Liver (tissue), 9 donors: ENCODE results near the gene PGBD5. TPM values are rescaled to one million over a fixed set of nuclear protein-coding genes. Genes with fewer than 3 reads are reported as not detected.

Source experiments
- DNase-seq: peaks from one replicate; pipeline ENCODE4 v3.0.0-alpha.2; 2017; ENCODE audit warnings: low spot score
- H3K27ac ChIP-seq, 2 donors: one replicate each; pipeline ENCODE4 v1.7.0; 2013; ENCODE audit warnings: inconsistent platforms in 2 of 2, low read length in 2 of 2, control low read depth in 1 of 2, low read depth in 1 of 2, mild to moderate bottlenecking in 1 of 2
- H3K27me3 ChIP-seq, 4 donors: one replicate each; pipeline versions ENCODE4 v1.6.1 to v1.7.0; 2013; ENCODE audit warnings: low read length in 3 of 4, inconsistent platforms in 1 of 4, mild to moderate bottlenecking in 1 of 4, moderate library complexity in 1 of 4; ENCODE audit not compliant: control insufficient read depth in 4 of 4, insufficient read depth in 4 of 4
- H3K36me3 ChIP-seq, 4 donors: one replicate each; pipeline versions ENCODE4 v1.6.1 to v1.7.0; 2013; ENCODE audit warnings: low read length in 3 of 4, mild to moderate bottlenecking in 3 of 4, low read depth in 1 of 4, moderate library complexity in 1 of 4; ENCODE audit not compliant: control insufficient read depth in 4 of 4, insufficient read depth in 3 of 4
- H3K4me1 ChIP-seq, 4 donors: one replicate each; pipeline versions ENCODE4 v1.6.1 to v1.7.0; 2013; ENCODE audit warnings: low read length in 3 of 4, mild to moderate bottlenecking in 3 of 4, moderate library complexity in 1 of 4; ENCODE audit not compliant: control insufficient read depth in 4 of 4, insufficient read depth in 4 of 4
- H3K4me3 ChIP-seq, 3 donors: one replicate each; pipeline versions ENCODE4 v1.6.1 to v1.7.0; 2013; ENCODE audit warnings: low read length in 3 of 3, control low read depth in 1 of 3, low read depth in 1 of 3, mild to moderate bottlenecking in 1 of 3
- H3K9ac ChIP-seq, 2 donors: one replicate each; pipeline ENCODE4 v1.7.0; 2013; ENCODE audit warnings: low read length in 2 of 2, mild to moderate bottlenecking in 2 of 2, moderate library complexity in 2 of 2, control low read depth in 1 of 2, low read depth in 1 of 2
- H3K9me3 ChIP-seq, 4 donors: one replicate each; pipeline versions ENCODE4 v1.6.1 to v1.7.0; 2013; ENCODE audit warnings: low read length in 3 of 4; ENCODE audit not compliant: control insufficient read depth in 4 of 4
- CTCF ChIP-seq: fragments of 150-350 bp; IDR thresholded peaks from 2 replicates; pipeline ENCODE4 v1.5.1; 2017; ENCODE audit warnings: improper control_type of control experiment, low read depth, low read length; ENCODE audit not compliant: missing input control
- GABPA ChIP-seq, 2 donors: IDR thresholded peaks in 1 of 2; conservative IDR thresholded peaks in 1 of 2; 2 replicates each; pipeline ENCODE4 v1.6.1; 2016; ENCODE audit warnings: antibody characterized with exemption in 2 of 2, mild to moderate bottlenecking in 1 of 2, moderate library complexity in 1 of 2
- JUND ChIP-seq, 2 donors: IDR thresholded peaks; 2 replicates each; pipeline ENCODE4 v1.6.1; 2016; ENCODE audit warnings: antibody characterized with exemption in 2 of 2
- NR2F2 ChIP-seq: IDR thresholded peaks from 2 replicates; pipeline ENCODE4 v1.6.1; 2016; ENCODE audit warnings: antibody characterized with exemption
- RXRA ChIP-seq, 2 donors: IDR thresholded peaks; 2 replicates each; pipeline ENCODE4 v1.6.1; 2017 to 2018; ENCODE audit warnings: antibody characterized with exemption in 2 of 2, mild to moderate bottlenecking in 1 of 2
- SP1 ChIP-seq: IDR thresholded peaks from 2 replicates; pipeline ENCODE4 v1.6.1; 2018; ENCODE audit warnings: antibody characterized with exemption, mild to moderate bottlenecking
- TAF1 ChIP-seq: conservative IDR thresholded peaks from 2 replicates; pipeline ENCODE4 v1.6.1; 2016; ENCODE audit warnings: antibody characterized with exemption, mild to moderate bottlenecking
- YY1 ChIP-seq: IDR thresholded peaks from 2 replicates; pipeline ENCODE4 v1.6.1; 2016; ENCODE audit warnings: antibody characterized with exemption, mild to moderate bottlenecking
- ZBTB33 ChIP-seq: IDR thresholded peaks from 2 replicates; pipeline ENCODE4 v1.6.1; 2016; ENCODE audit warnings: antibody characterized with exemption
- WGBS: extraction: QIAGEN DNeasy Blood & Tissue Kit; methylation state at CpG from one replicate; pipeline ENCODE4 v1.1.7; 2013; 5-methylcytosine and 5-hydroxymethylcytosine counted together
- polyA plus RNA-seq, 2 donors: library from polyadenylated mRNA; stranded (reverse) in 1 of 2; unstranded in 1 of 2; fragments of 200-250 nt in 1 of 2; fragments of >200 nt in 1 of 2; fragmentation: Nextera tagmentation in 1 of 2; extraction: Ambion mirVana in 1 of 2; gene quantifications; one replicate each; pipeline versions ENCODE4 v1.2.1 to v1.2.3, GENCODE V29; 2013 to 2015
- total RNA-seq, 2 donors: library from RNA; depleted of rRNA; stranded (reverse); fragments of >200 nt; gene quantifications; one replicate each; pipeline ENCODE4 v1.2.3, GENCODE V29; 2014
- TF ChIP-seq, protein P1 (sequence below): IDR thresholded peaks from 2 replicates; pipeline ENCODE4 v1.6.1; 2016; ENCODE audit warnings: antibody characterized with exemption, mild to moderate bottlenecking
- TF ChIP-seq, protein P2 (sequence below): IDR thresholded peaks from 2 replicates; pipeline ENCODE4 v1.6.1; 2016; ENCODE audit warnings: antibody characterized with exemption
- donor health status: healthy.
- donor health status: healthy.
- donor health status: healthy.
- donor health status: healthy.
- donor health status: healthy.

PGBD5 gene
- total and polyA plus RNA-seq, 4 donors: 0.88 to 5.4 (median 2.7) TPM

- H3K9ac ChIP-seq: no peak overlapping the region
- DNase-seq: no peak
- TF ChIP-seq SP1 (no peak), GABPA (IDR thresholded peaks at IDR 0.05 in 1 of 2, conservative IDR thresholded peaks at IDR 0.05 in 1 of 2) (no peak), TAF1 (no peak), NR2F2 (no peak), ZBTB33 (no peak), RXRA (IDR thresholded peaks at IDR 0.05) (no peak)
- TF ChIP-seq, protein P1, sequence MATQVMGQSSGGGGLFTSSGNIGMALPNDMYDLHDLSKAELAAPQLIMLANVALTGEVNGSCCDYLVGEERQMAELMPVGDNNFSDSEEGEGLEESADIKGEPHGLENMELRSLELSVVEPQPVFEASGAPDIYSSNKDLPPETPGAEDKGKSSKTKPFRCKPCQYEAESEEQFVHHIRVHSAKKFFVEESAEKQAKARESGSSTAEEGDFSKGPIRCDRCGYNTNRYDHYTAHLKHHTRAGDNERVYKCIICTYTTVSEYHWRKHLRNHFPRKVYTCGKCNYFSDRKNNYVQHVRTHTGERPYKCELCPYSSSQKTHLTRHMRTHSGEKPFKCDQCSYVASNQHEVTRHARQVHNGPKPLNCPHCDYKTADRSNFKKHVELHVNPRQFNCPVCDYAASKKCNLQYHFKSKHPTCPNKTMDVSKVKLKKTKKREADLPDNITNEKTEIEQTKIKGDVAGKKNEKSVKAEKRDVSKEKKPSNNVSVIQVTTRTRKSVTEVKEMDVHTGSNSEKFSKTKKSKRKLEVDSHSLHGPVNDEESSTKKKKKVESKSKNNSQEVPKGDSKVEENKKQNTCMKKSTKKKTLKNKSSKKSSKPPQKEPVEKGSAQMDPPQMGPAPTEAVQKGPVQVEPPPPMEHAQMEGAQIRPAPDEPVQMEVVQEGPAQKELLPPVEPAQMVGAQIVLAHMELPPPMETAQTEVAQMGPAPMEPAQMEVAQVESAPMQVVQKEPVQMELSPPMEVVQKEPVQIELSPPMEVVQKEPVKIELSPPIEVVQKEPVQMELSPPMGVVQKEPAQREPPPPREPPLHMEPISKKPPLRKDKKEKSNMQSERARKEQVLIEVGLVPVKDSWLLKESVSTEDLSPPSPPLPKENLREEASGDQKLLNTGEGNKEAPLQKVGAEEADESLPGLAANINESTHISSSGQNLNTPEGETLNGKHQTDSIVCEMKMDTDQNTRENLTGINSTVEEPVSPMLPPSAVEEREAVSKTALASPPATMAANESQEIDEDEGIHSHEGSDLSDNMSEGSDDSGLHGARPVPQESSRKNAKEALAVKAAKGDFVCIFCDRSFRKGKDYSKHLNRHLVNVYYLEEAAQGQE: no peak
- H3K9me3 ChIP-seq: peaks cover 0 to 3% (median 1%) of the 10 kb centered on the region in 4 donors
- H3K36me3 ChIP-seq: no peaks in the 10 kb centered on the region
- H3K27ac ChIP-seq: no peak overlapping the region
- no peaks in the 10 kb centered on the region for H3K27me3 ChIP-seq
- H3K4me1 ChIP-seq: no peaks in the 10 kb centered on the region
- 65% methylated on average over 10 of the region's 10 CpGs for WGBS
- no peak overlapping the region for H3K4me3 ChIP-seq
Observed at GRCh38 chr1:230441183-230442029, 15.3 kb upstream of the PGBD5 start.

DNA sequence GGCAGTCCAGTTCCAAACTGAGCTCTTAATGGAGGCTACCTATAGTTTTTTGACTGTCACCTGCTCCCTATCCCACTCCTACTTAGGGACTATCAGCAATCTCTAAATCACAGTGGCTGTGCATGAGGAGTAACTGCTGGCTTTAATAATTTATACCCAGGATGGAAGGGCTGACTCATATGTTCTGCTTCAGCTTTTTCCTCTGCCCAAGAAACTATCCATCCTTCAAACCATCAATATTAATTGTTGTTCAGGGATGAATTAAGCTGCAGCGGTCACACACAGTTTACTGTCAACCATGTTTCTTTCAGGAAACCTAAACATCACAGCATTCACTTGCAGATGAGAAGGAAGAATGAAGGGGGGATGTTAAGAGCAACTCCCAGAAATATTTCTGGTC lies 9.0 kb upstream of the PGBD5 start:
- Histone ChIP-seq H3K4me3 (no peak overlapping the region), H3K9ac (no peak overlapping the region), H3K27me3 (no peaks in the 10 kb centered on the region), H3K36me3 (no peaks in the 10 kb centered on the region), H3K9me3 (peaks cover 0 to 3% (median 1%) of the 10 kb centered on the region in 4 donors), H3K27ac (no peak overlapping the region), H3K4me1 (no peaks in the 10 kb centered on the region)
- DNase-seq: no peak
- WGBS: 94% methylated on average over 1 of the region's 1 CpG
- TF ChIP-seq YY1 (no peak), GABPA (IDR thresholded peaks at IDR 0.05 in 1 of 2, conservative IDR thresholded peaks at IDR 0.05 in 1 of 2) (no peak), NR2F2 (no peak), TAF1 (no peak), JUND (IDR thresholded peaks at IDR 0.05) (no peak), SP1 (no peak), CTCF (no peak)
- TF ChIP-seq, protein P1: no peak
- TF ChIP-seq, protein P2, sequence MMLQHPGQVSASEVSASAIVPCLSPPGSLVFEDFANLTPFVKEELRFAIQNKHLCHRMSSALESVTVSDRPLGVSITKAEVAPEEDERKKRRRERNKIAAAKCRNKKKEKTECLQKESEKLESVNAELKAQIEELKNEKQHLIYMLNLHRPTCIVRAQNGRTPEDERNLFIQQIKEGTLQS: no peak
